HCT116 (cell line): Measurements from ENCODE around the gene THRB. TPM values are rescaled to one million over a fixed set of nuclear protein-coding genes. Genes with fewer than 3 reads are reported as not detected.

Source experiments
- ATAC-seq: fragments of 200-7000 bp; cut with Tn5 transposase; 2 replicates; pipeline ENCODE4 v1.9.1; 2020; ENCODE audit warnings: mild to moderate bottlenecking, moderate library complexity
- BruUV-seq: library from RNA; stranded (reverse); fragments of 400-500 nt; replicated peaks from 2 replicates; lab custom pipeline; 2021; lab: Mats Ljungman, UMichigan
- CTCF ChIA-PET: fragments of 300-600 bp; sonication (Branson Sonifier 250); formaldehyde crosslinking; loops from one replicate; lab custom pipeline; 2021; ENCODE audit warnings: antibody characterized with exemption; lab: Charles Lee
- POLR2A ChIA-PET: fragments of 300-600, 350-600 bp; sonication (Branson Sonifier 250); formaldehyde crosslinking; loops from one replicate; lab custom pipeline; 2021; ENCODE audit warnings: antibody characterized with exemption; lab: Charles Lee
- RAD21 ChIA-PET, 2 experiments: fragments of 300-600 bp; sonication (Branson Sonifier 250); formaldehyde crosslinking; loops; one replicate each; lab custom pipeline; 2023; ENCODE audit warnings: low total read pairs in 2 of 2; ENCODE audit not compliant: uncharacterized antibody in 2 of 2, unreplicated experiment in 2 of 2, low non-redundant PET in 1 of 2; lab: Charles Lee
- DNase-seq: peaks from one replicate; pipeline ENCODE4 v3.0.0-alpha.2; 2010; ENCODE audit warnings: low read depth, low spot score
- H2AFZ ChIP-seq: fragments of 200-600 bp; shearing (Covaris generic), sonication (generic); 2 replicates; pipeline ENCODE4 v1.6.1; 2017; ENCODE audit warnings: low read depth, mixed run types, mixed read lengths, antibody characterized with exemption, low read length; ENCODE audit not compliant: poor library complexity, severe bottlenecking
- H3K27ac ChIP-seq: 2 replicates; pipeline ENCODE4 v1.5.1; 2012; ENCODE audit warnings: low read depth, low read length
- H3K27me3 ChIP-seq: fragments of 200-600 bp; sonication (generic); 2 replicates; pipeline ENCODE4 v1.6.1; 2016; ENCODE audit warnings: mixed run types, low read length, mixed read lengths; ENCODE audit not compliant: insufficient read depth
- H3K36me3 ChIP-seq, 2 experiments: fragments of 200-500 bp in 1 of 2; fragments of 200-600 bp in 1 of 2; sonication (Bioruptor generic) in 1 of 2; sonication (generic) in 1 of 2; 2 replicates each; pipeline versions ENCODE4 v1.5.1 to v1.6.1; 2014 to 2016; ENCODE audit warnings: low read length in 2 of 2, inconsistent platforms in 1 of 2, mixed read lengths in 1 of 2, mixed run types in 1 of 2; ENCODE audit not compliant: insufficient read depth in 2 of 2, control insufficient read depth in 1 of 2
- H3K4me1 ChIP-seq, 2 experiments: fragments of 200-600 bp in 1 of 2; sonication (generic) in 1 of 2; 2 replicates each; pipeline versions ENCODE4 v1.5.1 to v1.6.1; 2012 to 2017; ENCODE audit warnings: low read length in 2 of 2, inconsistent platforms in 1 of 2, mild to moderate bottlenecking in 1 of 2, mixed read lengths in 1 of 2, mixed run types in 1 of 2, moderate library complexity in 1 of 2; ENCODE audit not compliant: insufficient read depth in 2 of 2, control insufficient read depth in 1 of 2
- H3K4me2 ChIP-seq: fragments of 200-600 bp; sonication (generic); 2 replicates; pipeline ENCODE4 v1.6.1; 2017; ENCODE audit warnings: mixed run types, low read length, mixed read lengths
- H3K4me3 ChIP-seq, 2 experiments: fragments of 200-600 bp in 1 of 2; sonication (generic) in 1 of 2; replicated peaks in 1 of 2; 2 replicates each; pipeline ENCODE4 v1.5.1; 2011 to 2016; ENCODE audit warnings: low read length in 2 of 2, control low read depth in 1 of 2, low read depth in 1 of 2, mild to moderate bottlenecking in 1 of 2, mixed read lengths in 1 of 2, mixed run types in 1 of 2
- H3K79me2 ChIP-seq: fragments of 200-600 bp; sonication (generic); 2 replicates; pipeline ENCODE4 v1.6.1; 2017; ENCODE audit warnings: mild to moderate bottlenecking, mixed run types, low read length, moderate library complexity, mixed read lengths; ENCODE audit not compliant: insufficient read depth
- H3K9ac ChIP-seq: fragments of 200-600 bp; sonication (generic); 2 replicates; pipeline ENCODE4 v1.6.1; 2016; ENCODE audit warnings: low read length, mixed read lengths
- H3K9me2 ChIP-seq: fragments of 200-600 bp; sonication (generic), shearing (Covaris generic); 2 replicates; pipeline ENCODE4 v1.6.1; 2017; ENCODE audit warnings: mixed run types, mild to moderate bottlenecking, moderate library complexity; ENCODE audit not compliant: insufficient read depth
- H3K9me3 ChIP-seq, 2 experiments: fragments of 200-500 bp in 1 of 2; fragments of 200-600 bp in 1 of 2; sonication (Bioruptor generic) in 1 of 2; sonication (generic) in 1 of 2; 2 replicates each; pipeline ENCODE4 v1.6.1; 2014 to 2017; ENCODE audit warnings: low read length in 2 of 2, mixed read lengths in 2 of 2, inconsistent platforms in 1 of 2, low read depth in 1 of 2, mild to moderate bottlenecking in 1 of 2, mixed run types in 1 of 2, moderate library complexity in 1 of 2; ENCODE audit not compliant: control insufficient read depth in 1 of 2, insufficient read depth in 1 of 2
- H4K20me1 ChIP-seq: fragments of 200-600 bp; sonication (generic), shearing (Covaris generic); 2 replicates; pipeline ENCODE4 v1.6.1; 2017; ENCODE audit warnings: mixed run types, mild to moderate bottlenecking, moderate library complexity; ENCODE audit not compliant: insufficient read depth
- CBX3 ChIP-seq: IDR thresholded peaks from 2 replicates; pipeline ENCODE4 v1.6.1; 2012; ENCODE audit warnings: low read depth
- ELF1 ChIP-seq: IDR thresholded peaks from 2 replicates; pipeline ENCODE4 v1.6.1; 2012; ENCODE audit warnings: low read depth, borderline replicate concordance
- FOSL1 ChIP-seq: IDR thresholded peaks from 2 replicates; pipeline ENCODE4 v1.6.1; 2012; ENCODE audit warnings: low read depth
- JUND ChIP-seq: IDR thresholded peaks from 2 replicates; pipeline ENCODE4 v1.6.1; 2012
- SP1 ChIP-seq: IDR thresholded peaks from 2 replicates; pipeline ENCODE4 v1.6.1; 2012; ENCODE audit warnings: low read depth
- ZBTB33 ChIP-seq: IDR thresholded peaks from 2 replicates; pipeline ENCODE4 v1.6.1; 2011; ENCODE audit warnings: mild to moderate bottlenecking, low read length, moderate library complexity; ENCODE audit not compliant: insufficient replicate concordance; ENCODE audit errors: extremely low read depth
- ZFX ChIP-seq: fragments of 450-650 bp; IDR thresholded peaks from 2 replicates; pipeline ENCODE4 v1.6.1; 2017
- intact Hi-C: fragments of 100-400 bp; cut with micrococcal nuclease; formaldehyde crosslinking; loops from 2 replicates; pipeline ENCODE4 v1.10.0; 2022
- total RNA-seq: library from RNA; stranded (reverse); gene quantifications from one replicate; pipeline ENCODE4 v1.2.1, GENCODE V29; 2021; ENCODE audit not compliant: unreplicated experiment

The THRB gene
- total RNA-seq, 1 experiment from 2014 or later, result 2.5 TPM

GRCh38 chr3:24237971-24238706 lies 256.5 kb downstream of the THRB start (continued):
- no peak for TF ChIP-seq ZBTB33

- Histone ChIP-seq H3K27ac (no peak overlapping the region), H3K79me2 (no peaks in the 10 kb centered on the region), H3K9me2 (no peaks in the 10 kb centered on the region), H3K27me3 (no peaks in the 10 kb centered on the region), H3K9me3 (no peaks in the 10 kb centered on the region), H3K36me3 (no peaks in the 10 kb centered on the region), H3K4me1 (peaks cover 7 to 17% of the 10 kb centered on the region in 2 experiments; a peak in 2 of 4 replicates), H2AFZ (no peak overlapping the region), H3K4me3 (no peak overlapping the region), H3K4me2 (peak overlapping the region; percentile 29), H4K20me1 (no peaks in the 10 kb centered on the region), H3K9ac (no peak overlapping the region)
- no peak for ATAC-seq
- RAD21 ChIA-PET, result no interaction called here
- intact Hi-C loops, result no loop called here
- peak; percentile 13 for DNase-seq
- no TSS peak for BruUV-seq
- CTCF ChIA-PET, result interaction anchor here (1.4 kb wide), 1 partner anchor 347 kb away, joined by 4 read pairs; no protein-coding TSS in a partner anchor
- peak; percentile 37; the same call in 1 of the 2 replicates for TF ChIP-seq SP1
- TF ChIP-seq JUND, result 0 out of 2 replicates have a peak, but pooled peaks have one; percentile 31
- no peak for TF ChIP-seq ELF1
- TF ChIP-seq FOSL1, result peak; percentile 46; the same call in 1 of the 2 replicates
- TF ChIP-seq CBX3, result 0 out of 2 replicates have a peak, but pooled peaks have one; percentile 11
- no peak for TF ChIP-seq ZFX
- POLR2A ChIA-PET, result interaction anchor here (0.9 kb wide), 1 partner anchor 49 kb away, joined by 3 read pairs; no protein-coding TSS in a partner anchor
Observed at GRCh38 chr3:24235121-24235520, 259.5 kb downstream of the THRB start.
